Stimulated activated CD8-positive, alpha-beta memory T cell treated with anti-CD3 and anti-CD28 coated beads, Interleukin-7, amount 100 ng/mL, for 24 hours (primary cell): ENCODE measurements around the gene FALEC.

Experiments used
- DNase-seq: peaks from one replicate; pipeline ENCODE4 v3.0.0-alpha.2; 2020; ENCODE audit warnings: low read depth

The FALEC gene

DNA sequence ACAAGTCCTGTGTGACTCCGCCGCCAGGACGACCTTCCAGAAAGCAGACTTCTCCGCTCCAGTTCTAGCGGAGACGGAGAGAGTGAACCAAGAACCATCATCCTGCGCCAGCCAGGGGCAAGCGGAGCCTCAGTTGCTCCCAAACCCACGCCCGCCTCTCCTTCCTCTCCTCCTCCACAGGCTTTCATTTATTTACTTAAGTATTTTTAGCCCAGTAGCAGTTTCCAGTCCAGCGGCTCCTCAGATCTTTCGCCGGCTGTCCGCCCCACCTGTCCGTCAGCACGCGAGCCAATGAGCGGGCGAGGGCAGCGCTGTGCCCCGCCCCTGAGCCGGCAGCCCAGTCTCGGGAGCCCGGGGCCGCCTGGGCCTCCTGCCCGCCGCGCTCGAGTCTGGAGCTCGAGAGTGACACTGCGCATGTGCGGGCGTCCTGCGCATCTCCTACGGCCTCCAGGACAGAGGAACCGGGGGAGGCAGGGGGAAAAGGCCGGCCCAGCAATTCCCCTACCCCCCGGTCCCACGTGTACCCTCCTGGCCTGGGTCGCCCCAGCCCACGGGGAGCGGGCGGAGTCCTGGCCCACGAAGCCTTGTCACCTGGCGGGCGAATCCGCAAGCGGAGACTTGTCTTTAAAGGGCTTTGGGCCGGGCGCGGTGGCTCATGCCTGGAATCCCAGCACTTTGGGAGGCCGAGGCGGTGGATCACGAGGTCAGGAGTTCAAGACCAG, at the start of gene FALEC:
FALEC (plus strand) TSS at position 425 of the 722 bp plus-strand sequence.
- DNase-seq: peak; percentile 75

DNA sequence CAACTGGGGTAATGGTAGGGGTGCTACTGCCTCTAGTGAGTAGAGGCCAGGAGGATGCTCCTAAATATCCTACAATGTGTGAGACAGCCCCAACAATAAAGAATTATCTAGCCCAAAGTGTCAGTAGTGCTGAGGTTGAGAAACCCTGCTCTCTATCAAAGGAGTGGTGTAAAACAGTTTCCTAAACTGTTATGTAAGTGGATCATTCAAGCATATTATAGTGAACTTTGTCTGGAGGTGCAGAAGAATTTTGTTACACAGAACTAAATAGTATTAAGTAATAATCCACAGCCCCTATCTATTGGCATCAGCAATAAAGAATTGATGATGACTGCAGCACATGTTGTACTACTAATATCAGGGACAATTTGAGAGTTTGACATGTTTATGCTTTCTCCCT, 48.6 kb upstream of the FALEC start:
- no peak for DNase-seq

DNA sequence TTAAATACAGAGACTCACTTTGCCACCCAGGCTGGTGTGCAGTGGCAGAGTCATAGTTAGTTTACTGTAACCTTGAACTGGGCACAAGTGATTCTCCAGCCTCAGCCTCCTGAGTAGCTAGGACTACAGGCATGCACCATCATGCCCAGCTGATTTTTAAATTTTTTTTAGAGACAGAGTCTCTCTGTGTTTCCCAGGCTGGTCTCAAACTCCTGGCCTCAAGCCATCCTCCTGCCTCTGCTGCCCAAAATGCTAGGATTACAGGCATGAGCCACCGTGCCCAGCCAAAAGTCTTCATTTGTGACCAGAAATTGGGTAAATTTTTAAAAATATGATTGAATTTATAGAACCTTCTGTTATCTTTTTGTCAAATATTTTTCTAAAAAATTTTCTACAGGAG, 46.3 kb upstream of the FALEC start:
- DNase-seq: no peak

DNA sequence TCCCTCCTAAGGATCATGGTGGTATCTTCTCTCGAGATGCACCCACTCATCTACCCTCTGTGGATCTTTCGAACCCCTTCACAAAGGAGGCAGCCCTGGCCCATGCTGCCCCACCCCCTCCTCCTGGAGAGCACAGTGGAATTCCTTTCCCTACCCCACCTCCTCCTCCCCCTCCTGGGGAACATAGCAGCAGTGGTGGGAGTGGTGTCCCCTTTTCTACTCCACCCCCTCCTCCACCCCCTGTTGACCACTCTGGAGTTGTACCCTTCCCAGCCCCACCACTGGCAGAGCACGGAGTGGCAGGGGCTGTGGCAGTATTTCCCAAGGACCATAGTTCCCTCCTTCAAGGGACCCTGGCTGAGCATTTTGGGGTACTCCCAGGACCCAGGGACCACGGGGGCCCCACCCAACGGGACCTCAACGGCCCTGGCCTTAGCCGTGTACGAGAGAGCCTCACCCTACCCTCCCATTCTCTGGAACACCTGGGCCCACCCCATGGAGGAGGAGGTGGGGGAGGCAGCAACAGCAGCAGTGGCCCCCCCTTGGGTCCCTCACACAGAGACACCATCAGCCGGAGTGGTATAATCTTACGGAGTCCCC, 42.9 kb upstream of the FALEC start:
- DNase-seq: no peak

DNA sequence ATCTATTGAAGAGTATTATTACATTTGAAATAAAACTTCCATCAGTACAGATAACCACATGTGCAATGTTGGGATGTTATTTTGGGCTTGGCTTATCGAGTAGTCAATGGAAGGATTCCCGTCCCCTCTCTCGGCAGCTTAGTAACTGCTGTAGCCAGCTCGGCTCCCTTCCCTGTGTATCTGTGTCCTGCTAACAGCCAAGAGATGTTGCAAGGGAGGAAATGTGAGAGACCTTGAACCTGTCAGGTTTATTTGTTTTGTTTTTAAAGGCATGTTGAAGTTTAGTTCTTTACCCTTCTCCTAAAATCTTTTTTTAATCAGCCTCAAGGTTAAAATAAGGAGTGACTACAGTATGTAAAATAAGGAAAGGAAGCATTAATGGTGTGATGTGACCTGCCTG, 41.9 kb upstream of the FALEC start:
- no peak for DNase-seq

DNA sequence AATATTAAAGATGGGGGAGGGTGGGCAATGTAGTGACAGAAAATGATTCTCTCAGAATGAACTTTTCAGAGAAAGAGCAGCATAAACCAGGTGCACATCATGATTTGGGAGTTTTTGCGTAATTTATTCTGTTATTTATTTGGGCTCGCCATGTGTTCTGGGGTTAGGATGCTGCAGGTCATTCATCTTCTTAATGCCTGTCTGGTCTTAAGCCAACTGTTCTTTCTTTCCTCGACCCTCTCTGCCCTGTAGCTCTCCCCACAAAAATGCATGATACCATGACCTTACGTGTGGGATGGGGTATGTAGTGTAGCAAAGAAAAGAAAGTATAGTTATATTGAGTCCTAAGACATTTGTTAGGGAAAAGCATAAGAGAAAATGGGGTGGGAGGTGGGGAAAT, 40.7 kb upstream of the FALEC start:
- DNase-seq: no peak

DNA sequence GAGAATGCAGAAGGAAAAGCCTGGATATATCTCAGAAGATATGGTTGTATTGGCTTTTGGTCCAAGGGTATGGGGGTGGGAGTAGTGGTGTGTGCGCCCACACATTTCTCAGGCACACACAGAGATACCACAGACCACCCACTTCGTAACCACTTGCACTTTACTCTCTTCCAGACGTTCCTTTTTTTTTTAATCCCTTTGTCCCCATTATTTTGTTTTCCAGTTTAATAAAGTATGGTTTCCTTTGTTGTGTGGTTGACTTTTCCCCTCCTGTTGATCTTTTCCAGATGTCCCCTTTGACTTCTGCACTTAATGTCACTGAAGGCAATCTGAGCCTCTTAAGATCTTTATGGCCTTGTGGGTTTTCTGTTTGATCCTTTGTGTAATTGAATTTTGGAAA, 38.8 kb upstream of the FALEC start:
- DNase-seq: no peak

DNA sequence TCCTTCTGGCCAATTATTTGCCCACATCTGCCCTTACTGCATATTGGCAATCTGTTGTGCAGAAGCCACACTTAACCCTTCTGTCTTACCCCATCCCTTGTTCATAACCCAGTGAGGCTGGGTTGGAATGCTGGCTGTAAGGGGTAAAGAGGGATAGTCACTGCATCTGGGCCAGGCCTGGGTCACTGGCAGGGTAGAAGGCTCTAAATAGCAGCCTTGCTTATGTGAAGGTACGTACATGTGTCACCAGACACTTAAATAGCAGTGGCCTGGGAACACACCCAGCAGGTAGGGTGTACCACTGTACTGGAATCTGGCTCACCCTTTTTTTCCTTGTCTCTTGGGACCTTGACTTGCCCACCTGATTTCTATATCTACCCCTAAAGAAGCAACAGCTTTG, 38.2 kb upstream of the FALEC start:
- DNase-seq: no peak

DNA sequence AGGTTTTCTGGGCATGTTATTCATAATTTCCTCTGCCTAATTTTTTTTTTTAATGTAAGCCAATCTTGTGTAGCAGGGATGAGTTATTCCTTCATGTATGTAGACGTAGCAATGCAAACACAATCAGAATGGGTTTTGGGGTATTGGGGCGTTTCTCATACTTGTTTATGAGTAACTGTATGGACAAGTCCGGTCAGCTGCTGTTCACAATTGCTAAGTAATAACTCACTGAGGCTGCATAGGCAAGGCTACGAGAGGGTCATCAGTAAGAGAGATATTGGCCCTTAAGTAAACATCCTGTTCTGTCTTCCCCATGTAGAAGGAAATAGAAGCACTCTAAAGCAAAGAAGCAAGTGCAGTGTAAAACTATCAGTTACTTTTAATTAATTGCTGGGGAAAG, 37.8 kb upstream of the FALEC start:
- no peak for DNase-seq

DNA sequence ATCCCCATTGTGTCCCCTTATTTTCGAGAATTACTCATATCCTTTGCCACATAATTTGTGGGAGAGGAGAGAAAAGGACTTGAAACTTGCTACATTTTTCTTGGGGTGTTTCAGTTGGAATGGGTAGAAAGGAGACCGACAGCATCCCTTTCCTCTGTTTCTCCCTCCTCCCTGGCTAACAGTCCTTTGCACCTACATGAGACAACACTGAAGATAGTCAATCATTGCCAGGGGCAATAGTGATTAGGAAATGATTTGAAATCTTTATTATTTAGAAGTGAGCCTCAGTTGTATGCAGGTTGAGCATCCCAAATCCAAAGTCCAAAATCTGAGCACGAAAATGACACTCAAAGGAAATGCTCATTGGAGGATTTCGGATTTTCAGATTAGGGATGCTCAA, 36.2 kb upstream of the FALEC start:
- no peak for DNase-seq

DNA sequence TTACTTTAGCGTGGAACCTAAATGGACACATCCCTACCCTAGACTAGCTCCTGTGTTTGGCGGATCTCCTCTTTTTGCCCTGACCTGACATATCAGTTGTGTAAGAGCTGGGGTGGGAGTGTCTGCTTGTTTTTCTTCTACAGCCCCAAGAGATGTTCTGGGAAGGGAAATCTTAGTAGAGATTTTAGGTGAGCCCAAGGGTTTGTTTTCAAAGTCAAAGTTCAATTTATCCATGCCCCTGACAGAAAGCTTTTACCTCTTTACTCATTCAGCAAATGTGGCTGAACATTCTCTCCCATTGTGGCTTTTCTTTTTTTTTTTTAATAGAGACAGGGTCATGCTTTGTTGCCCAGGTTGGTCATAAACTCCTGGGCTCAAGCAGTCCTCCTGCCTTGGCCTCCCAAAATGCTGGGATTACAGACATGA, 35.6 kb upstream of the FALEC start:
- no peak for DNase-seq

DNA sequence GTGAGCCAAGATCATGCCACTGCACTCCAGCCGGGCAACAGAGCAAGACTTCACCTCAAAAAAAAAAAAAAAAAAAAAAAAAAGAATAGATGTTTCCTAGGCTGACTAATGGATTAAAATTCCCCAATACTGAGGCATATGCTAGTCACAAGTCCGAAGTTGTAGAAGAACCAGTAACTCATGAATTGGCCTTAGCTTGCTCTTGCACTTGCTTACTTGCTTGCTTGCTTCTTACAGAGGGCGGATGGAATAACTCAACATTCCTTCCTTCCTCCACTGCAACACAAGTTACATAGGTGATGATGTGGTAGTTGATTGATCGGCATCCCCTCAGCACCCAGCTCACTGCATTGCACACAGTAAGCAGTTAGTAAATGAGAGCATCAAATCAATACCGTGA, 31.1 kb upstream of the FALEC start:
- DNase-seq: no peak

DNA sequence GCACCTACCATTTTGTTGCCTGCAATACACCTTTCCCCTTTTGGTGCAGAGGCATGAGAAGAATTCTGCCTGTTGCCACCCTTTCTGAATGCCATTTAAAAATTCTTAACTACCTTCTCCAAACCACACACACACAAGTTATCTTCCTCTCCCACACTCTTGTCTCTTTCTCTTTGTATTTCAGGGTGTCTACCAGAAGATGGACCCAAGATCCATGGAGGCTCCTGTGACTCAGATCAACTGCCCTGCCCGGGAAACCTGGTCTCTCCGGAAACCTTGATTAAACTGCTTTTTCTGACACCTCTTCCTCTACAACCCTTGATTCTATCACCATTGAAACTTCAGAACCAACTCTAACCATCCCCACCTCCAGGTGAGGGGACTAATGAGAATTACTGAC, 30.7 kb upstream of the FALEC start:
- DNase-seq: no peak

DNA sequence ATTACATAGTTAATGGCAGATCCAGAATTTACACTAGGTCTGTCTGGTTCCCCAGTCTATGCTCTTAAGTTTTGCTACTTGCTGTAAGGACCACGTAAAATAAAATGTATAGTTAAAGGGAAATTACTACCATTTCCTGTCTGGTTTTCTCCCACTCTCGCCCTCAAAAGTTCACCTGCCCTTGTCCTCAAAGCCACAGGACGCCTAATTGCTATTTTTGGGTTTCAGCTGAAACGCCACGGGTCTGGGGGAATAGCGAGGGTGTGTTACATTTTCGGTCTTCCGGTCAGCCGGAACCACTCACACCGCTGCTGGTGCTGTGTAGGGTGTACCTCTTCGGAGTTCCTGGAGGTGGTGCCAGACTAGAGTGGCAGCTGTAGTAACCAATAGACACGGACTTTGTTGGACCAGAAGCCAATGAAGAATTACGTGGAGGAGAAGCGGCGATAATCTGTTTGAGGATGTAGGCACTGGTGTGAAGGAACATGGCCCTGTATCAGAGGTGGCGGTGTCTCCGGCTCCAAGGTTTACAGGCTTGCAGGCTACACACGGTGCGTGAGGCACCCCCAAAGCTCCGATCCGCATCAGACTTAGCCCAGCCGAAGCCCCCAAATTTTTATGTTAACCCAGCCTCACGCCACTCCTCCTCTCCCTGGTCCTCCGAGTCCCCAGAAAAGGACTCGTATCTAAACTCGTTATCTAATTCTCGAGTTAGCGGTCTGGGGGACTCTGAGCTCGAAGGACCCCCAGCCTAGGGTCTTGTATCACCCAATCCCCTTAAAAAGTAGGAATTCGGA, 28.4 kb upstream of the FALEC start, which contains the start of gene TARS2:
TARS2 (plus strand) TSS at position 454 of the 797 bp plus-strand sequence; CDS start at position 486, 32 bp downstream.
- peak; percentile 88 for DNase-seq

DNA sequence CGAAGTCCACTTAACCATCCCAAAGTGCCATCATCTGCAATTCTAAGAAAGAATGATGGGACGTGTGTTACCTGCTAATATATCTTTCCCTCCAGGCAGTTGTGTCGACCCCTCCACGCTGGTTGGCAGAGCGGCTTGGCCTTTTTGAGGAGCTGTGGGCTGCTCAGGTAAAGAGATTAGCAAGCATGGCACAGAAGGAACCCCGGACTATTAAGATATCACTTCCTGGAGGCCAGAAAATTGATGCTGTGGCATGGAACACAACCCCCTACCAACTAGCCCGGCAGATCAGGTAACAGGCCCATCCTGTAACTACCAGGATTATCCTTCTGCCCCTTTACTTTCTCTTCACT, 27.8 kb upstream of the FALEC start:
- no peak for DNase-seq

DNA sequence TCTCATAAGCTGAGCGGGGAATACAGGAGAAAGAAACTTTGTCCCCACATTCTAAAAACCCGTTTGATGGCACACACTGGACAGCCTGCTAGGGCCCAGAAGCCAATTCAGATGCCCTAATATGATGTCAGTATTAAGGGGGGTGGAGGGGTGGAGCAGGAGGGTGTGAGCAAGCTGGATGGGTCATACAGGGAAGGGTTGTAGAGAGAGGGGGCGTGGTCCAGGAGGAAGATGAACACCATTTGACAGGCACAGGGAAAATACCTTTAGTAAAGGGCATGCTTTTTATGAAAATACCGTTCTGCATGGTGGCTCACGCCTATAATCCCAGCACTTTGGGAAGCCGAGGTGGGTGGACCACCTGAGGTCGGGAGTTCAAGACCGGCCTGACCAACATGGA, 22.4 kb upstream of the FALEC start:
- no peak for DNase-seq

DNA sequence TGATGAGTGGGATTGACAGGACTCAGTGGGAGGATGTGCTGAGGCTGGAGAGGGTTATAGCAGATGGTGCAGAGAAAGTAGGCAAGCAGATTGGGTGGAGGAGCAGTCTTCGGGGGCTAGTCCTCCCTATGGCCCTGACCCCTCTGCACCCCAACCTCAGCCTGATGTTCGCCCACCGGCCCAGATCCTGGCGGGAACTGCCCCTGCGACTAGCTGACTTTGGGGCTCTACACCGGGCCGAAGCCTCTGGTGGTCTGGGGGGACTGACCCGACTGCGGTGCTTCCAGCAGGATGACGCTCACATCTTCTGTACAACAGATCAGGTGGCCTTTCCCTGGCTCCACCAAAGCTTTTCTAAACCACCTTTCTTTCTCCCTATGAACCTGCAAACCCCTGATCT, 17.2 kb upstream of the FALEC start:
- no peak for DNase-seq

DNA sequence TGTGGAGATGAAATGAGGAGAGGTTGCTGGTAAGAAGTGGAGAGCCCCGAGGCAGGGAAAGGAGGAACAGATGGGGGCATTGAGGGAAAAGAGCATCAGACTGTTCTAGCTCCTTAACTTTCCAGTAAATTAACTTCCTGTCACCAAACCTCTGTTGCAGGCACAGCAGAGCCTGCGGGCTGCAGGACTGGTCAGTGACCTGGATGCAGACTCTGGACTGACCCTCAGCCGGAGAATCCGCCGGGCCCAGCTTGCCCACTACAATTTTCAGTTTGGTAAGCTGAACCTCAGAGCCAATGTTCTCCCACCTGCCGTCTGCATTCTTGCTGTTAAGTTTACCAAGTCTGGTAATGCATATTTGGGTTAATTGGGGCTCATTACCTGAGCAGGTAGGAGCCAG, 10.1 kb upstream of the FALEC start:
- DNase-seq: no peak

DNA sequence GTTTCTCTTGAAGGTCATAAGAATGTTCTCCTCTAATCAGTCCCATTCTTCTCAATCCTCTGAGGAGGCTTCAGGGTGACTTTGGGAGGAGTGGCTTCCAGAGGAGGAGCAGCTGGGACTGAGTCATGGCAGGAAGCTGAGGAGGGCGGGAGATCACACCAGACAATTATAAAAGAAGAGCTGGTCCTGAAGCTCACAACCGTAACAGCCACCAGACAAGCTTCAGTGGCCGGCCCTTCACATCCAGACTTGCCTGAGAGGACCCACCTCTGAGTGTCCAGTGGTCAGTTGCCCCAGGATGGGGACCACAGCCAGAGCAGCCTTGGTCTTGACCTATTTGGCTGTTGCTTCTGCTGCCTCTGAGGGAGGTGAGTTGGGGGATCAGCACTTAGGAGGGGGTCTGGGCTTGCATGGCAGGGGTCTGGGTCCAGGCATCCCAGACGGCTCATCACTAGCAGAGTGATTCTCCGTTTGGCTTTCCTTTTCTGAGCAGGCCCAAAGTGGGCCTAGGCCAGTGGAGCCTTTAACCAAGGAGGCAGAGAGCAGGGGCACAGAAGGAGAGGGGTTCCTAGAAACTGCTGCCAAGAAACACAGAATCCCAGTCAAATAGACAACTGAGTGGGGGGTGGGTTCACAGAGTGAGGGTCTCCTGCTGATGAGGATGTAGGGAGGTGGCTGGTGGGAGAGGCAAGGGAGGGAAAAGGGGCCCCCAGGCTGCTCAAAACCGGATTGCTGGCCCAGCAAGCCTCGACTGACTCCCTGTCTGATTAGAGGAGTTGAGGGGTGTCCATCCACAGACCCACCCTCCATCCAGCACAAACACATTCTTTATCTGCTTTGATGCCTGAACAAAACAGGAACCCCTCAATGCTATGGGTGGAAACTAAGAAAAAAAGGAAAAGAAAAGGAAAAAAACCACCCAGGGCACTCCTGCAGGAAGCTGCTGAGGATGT, 7.4 kb upstream of the FALEC start, which contains the start of gene ECM1:
ECM1 (plus strand) TSS at position 198 of the 953 bp plus-strand sequence; CDS start at position 299, 101 bp downstream.
- DNase-seq: no peak

DNA sequence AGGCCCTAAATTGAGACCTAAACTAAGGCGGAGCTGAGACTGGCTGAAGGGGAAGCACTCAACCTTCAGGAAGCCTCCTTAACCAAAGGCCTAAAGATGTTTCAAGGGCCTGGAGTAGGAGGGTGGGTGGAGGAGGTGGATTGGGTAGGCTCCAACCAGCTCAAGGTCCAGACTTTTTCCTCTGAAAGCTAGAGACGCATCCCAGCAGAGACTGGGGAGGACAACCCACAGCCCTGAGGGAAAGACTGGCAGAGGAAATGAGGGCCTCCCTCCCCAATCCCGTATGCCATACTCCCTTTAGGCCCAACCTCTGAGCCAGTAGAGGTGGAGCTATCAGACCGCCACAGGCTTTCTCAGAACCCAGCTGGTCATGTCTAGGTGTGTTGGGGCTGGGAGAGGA, 6.6 kb upstream of the FALEC start:
- DNase-seq: no peak

DNA sequence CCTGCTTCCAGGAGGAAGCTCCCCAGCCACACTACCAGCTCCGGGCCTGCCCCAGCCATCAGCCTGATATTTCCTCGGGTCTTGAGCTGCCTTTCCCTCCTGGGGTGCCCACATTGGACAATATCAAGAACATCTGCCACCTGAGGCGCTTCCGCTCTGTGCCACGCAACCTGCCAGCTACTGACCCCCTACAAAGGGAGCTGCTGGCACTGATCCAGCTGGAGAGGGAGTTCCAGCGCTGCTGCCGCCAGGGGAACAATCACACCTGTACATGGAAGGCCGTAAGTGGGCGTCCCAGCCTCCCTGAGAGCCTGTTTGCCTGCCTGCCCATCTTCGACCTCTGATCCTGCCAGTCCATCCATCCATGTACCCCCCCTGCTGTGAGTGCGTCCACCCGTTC, 4.0 kb upstream of the FALEC start:
- DNase-seq: no peak
